GM21423 (cell line): ENCODE results near the gene CHMP4A.

Experiments used
- ATAC-seq: cut with Tn5 transposase; IDR thresholded peaks from one replicate; pipeline ENCODE4 v1.9.1; 2021; ENCODE audit warnings: mild to moderate bottlenecking, moderate library complexity; ENCODE audit not compliant: unreplicated experiment

The CHMP4A gene

GRCh38 chr14:24212924-24213865, at the start of gene CHMP4A:
TSS of gene CHMP4A (minus strand) at chr14:24213488. CDS start at chr14:24213439, 49 bp downstream.
- ATAC-seq: peak; percentile 72

- ATAC-seq: no peak
These were observed 48.7 kb upstream of the CHMP4A start for GRCh38 chr14:24261969-24262327.

- ATAC-seq: no peak
These were observed 48.1 kb upstream of the CHMP4A start for GRCh38 chr14:24261256-24261968.

GRCh38 chr14:24260780-24261157, 47.5 kb upstream of the CHMP4A start:
- ATAC-seq: no peak

- ATAC-seq: no peak
These were observed 46.9 kb upstream of the CHMP4A start for GRCh38 chr14:24260026-24260779.

- ATAC-seq: no peak
These were observed 46.2 kb upstream of the CHMP4A start for GRCh38 chr14:24259282-24260025.

GRCh38 chr14:24258548-24259265, 45.4 kb upstream of the CHMP4A start:
- no peak for ATAC-seq

GRCh38 chr14:24258119-24258518, 44.8 kb upstream of the CHMP4A start:
- no peak for ATAC-seq

- ATAC-seq: no peak
These were observed 43.7 kb upstream of the CHMP4A start for GRCh38 chr14:24256960-24257359.

- ATAC-seq: no peak
These were observed 42.8 kb upstream of the CHMP4A start for GRCh38 chr14:24255931-24256711.

GRCh38 chr14:24255438-24255837, 42.1 kb upstream of the CHMP4A start:
- no peak for ATAC-seq

GRCh38 chr14:24254630-24255392, 41.5 kb upstream of the CHMP4A start:
- ATAC-seq: no peak

GRCh38 chr14:24253936-24254335, 40.6 kb upstream of the CHMP4A start:
- no peak for ATAC-seq

- ATAC-seq: no peak
These were observed 39.2 kb upstream of the CHMP4A start for GRCh38 chr14:24252289-24253124.

GRCh38 chr14:24251880-24252288, 38.6 kb upstream of the CHMP4A start:
- no peak for ATAC-seq

GRCh38 chr14:24250354-24250753, 37.1 kb upstream of the CHMP4A start:
- no peak for ATAC-seq

GRCh38 chr14:24249230-24250021, 36.1 kb upstream of the CHMP4A start:
- ATAC-seq: no peak
